22Rv1 (cell line): ENCODE measurements around the gene TCL1B.

Experiments used
- ZFX ChIP-seq: fragments of 450-650 bp; IDR thresholded peaks from 2 replicates; pipeline ENCODE4 v1.6.1; 2017; ENCODE audit warnings: antibody characterized with exemption, borderline replicate concordance
- TF ChIP-seq, protein P1 (sequence below): fragments of 450-650 bp; IDR thresholded peaks from 2 replicates; pipeline ENCODE4 v1.5.1; 2017; ENCODE audit warnings: mild to moderate bottlenecking

GRCh38 chr14:95657454-95657853, 28.8 kb upstream of the TCL1B start:
- TF ChIP-seq, protein P1, sequence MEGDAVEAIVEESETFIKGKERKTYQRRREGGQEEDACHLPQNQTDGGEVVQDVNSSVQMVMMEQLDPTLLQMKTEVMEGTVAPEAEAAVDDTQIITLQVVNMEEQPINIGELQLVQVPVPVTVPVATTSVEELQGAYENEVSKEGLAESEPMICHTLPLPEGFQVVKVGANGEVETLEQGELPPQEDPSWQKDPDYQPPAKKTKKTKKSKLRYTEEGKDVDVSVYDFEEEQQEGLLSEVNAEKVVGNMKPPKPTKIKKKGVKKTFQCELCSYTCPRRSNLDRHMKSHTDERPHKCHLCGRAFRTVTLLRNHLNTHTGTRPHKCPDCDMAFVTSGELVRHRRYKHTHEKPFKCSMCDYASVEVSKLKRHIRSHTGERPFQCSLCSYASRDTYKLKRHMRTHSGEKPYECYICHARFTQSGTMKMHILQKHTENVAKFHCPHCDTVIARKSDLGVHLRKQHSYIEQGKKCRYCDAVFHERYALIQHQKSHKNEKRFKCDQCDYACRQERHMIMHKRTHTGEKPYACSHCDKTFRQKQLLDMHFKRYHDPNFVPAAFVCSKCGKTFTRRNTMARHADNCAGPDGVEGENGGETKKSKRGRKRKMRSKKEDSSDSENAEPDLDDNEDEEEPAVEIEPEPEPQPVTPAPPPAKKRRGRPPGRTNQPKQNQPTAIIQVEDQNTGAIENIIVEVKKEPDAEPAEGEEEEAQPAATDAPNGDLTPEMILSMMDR: no peak
- TF ChIP-seq ZFX: no peak
